HG03457 (cell line): ENCODE measurements around the gene SMOC1.

Source experiments
- ATAC-seq: cut with Tn5 transposase; IDR thresholded peaks from one replicate; pipeline ENCODE4 v1.9.1; 2021; ENCODE audit warnings: moderate number of reproducible peaks; ENCODE audit not compliant: unreplicated experiment

Gene SMOC1

DNA sequence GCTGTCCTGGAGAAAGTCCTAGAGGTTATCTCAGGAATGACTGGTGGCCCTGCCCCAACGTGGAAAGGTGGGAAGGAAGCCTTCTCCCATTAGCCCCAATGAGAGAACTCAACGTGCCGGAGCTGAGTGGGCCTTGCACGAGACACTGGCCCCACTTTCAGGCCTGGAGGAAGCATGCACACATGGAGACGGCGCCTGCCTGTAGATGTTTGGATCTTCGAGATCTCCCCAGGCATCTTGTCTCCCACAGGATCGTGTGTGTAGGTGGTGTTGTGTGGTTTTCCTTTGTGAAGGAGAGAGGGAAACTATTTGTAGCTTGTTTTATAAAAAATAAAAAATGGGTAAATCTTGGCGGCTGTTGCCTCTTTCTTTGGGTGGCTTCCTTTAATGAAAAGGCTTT lies 152.8 kb downstream of the SMOC1 start:
- no peak for ATAC-seq

DNA sequence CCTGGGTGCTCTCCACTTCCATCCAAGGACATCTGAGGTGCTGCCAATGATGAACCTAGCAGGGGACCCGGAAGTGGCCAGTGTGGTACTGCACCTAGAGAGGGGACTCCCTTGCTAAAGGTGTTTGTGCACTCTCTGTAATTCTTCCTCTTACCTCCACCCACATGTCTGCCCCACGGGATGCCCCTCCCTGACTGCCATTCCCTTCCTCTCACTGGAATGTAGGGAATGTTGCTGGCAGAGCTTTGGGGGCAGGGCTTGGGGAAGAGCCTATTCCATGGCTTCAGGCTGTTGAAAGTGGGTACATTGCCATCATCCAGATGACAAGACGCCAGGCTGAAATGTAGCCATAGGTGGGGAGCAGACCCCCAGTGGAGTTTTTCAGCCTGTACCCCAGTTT lies 153.2 kb downstream of the SMOC1 start:
- ATAC-seq, result no peak

DNA sequence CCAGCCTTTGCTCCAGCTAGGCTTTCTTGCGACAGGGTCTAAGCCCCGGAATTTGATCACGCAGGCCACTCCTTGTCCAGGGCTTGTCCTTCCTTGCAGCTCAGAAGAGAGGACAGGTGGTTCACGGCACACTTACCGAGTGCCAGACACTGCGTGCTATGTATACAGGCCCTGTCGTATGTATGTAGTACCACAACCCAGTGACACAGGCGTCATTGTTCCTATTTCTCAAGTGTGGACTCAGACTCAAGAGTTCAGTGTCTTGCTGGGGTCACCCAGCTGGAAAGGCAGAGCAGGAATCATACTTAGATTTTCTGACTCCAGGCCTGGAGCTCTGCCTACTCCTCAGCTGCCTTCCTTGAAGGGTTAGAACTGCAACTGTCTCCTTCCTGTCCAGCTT lies 153.9 kb downstream of the SMOC1 start:
- ATAC-seq, result no peak

DNA sequence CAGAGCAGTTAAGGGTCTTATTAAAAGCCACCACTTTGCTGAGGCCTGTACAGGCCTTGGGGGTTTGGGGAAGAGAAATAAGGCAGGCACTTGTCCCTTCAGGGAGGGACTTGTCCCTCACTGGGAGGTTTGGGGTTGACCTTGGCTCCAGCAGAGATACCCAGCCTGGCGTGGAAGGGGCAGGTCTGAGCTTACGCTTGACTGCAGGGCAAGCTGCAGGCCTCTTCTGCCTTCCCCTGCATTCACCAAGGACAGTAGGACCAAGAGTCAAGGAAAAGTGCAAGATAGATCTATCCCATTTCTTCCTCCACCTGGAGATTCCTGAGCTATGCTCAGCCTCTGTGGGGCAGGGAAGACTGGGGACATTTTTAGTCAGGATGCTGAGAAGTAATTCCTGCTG lies 154.3 kb downstream of the SMOC1 start:
- ATAC-seq, result no peak

DNA sequence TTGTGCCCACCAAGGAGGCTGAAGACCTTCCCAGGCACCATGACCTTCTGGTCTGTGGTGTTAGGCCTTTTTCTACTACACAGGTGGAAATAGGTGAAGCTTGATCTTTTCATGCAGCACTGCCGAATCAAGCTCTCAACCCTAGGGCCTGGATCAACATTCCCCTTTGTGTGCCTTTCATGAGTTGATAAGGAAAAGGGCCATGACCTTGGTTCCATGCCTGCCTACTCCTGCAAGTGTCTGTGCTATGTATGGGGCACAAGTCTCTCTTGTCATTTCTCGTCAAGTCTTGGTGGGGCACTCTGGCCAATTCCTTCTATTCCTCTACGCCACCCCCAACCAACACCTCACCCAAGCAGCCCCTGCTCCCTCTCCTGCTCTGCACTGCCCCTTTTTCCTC lies 155.0 kb downstream of the SMOC1 start:
- no peak for ATAC-seq

DNA sequence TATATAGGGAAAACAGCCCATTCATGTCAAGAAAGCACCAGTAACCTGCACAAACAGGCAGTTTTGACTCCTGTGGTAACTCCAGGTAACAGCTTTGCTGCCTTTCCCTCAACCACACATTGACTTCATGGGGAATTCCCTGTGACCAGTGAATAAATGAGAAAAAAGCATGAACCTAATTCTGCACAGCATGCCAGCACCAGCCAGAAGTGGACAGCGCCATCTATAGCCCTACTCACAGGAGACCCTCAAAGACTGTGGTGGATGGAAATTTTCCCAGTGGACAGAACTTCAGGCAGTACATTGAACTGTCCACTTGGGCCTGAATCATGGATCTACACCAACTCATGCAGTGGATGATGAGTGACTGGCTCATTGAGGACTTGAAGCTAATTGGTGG lies 157.4 kb downstream of the SMOC1 start:
- ATAC-seq, result no peak

DNA sequence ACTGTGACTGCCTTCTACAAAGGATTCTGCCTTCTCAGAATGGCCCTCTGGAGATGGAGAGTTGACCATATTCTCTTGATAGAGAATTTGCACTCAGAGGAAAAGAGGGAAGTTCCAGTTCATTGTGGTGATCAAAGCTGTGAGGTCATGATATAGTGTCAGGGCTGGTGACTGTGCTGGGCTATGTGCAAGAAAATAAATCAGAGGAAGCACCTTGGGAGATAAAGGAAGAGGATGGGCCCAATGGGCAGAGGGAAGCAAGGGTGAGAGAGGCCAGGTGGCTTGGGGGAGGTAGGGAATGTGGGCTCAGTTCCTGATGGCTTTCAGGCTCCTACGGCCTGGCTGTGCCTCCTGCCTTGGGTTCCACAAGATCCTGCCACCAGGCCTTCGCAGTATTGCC lies 163.8 kb downstream of the SMOC1 start:
- ATAC-seq, result no peak

DNA sequence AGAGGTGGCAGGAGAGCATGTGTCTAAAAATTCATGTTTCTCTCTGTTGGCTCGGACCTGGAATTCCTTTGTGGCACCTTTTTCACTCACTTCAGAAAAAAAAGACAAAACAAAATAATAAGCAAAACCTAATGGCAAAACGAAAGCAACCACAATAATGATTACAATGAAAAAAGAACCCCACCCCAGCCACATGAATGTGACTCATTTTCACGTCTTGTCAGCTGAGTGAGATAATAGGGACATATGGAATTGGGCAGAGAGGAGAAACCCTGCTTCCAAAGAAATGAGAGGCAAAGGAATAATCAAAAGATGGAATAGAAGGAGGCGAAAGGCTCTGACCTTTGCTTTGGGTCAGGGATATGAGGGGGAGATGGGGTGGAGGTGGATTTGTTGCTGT lies 166.1 kb downstream of the SMOC1 start:
- no peak for ATAC-seq

DNA sequence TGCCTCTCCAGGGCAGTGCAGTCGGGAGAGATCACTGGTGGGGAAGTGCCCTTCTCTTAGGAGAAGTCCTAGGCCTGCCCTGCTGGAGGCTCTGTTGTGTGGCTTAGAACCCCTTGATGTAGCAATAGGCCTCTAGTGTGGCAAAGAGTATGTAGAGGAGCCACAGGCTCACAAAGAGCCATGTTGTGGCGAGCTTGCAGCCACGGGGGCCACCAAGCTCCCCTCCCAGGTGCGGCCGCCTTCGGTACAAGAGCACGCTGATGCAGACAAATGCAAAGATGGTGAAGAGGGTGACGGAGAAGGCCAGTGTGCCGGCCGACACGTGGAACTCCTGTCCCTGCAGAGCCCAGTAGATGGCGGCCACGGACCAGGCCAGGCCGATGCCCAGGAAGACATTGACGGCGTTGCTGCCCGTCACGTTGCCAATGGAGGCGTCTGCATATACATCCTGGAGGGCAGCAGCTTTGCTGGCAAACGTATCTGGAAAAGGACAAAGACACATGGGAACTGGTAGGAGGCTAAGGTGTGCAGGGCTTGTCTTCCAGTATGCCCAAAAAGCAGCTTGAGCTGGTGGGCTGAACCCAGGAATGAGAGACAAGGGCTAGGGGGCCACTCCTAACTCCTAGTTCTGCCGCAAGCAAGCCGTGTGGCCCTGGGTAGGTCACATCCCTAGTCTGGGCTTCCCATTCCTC lies 166.8 kb downstream of the SMOC1 start:
- no peak for ATAC-seq

DNA sequence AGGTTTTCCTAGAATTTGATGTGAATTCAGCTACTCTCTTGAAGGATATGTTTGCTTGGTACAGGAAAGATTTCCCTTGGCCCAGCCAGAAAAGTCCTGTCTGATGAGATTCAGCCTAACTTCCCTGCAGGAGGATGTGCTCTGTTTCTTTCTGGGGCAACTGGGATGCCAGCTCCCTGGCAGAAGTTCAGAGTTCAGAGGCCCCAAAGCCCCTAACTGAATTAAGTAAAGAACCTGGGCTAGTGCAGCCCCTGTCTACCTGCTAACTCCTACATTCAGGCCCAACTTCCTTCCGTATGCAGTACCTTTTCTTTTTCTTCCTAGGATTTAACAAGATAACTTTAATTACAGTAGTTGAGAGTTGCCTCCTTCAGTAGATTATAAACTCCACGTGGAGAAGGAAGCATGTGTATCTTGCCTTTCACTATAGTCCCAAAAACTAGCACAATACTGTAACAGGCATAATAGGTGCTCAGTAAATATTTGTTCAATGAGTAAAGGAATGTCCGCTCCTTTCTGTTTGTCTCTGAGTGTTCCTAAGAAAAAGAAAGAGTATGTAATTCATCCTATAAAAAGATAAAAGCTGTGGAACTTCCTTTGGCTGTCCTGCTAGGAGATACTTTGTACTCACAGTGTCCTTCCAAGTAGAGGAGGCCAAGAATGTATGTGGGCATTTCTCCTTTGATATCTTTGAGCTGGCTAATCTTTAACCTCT lies 168.5 kb downstream of the SMOC1 start:
- no peak for ATAC-seq

DNA sequence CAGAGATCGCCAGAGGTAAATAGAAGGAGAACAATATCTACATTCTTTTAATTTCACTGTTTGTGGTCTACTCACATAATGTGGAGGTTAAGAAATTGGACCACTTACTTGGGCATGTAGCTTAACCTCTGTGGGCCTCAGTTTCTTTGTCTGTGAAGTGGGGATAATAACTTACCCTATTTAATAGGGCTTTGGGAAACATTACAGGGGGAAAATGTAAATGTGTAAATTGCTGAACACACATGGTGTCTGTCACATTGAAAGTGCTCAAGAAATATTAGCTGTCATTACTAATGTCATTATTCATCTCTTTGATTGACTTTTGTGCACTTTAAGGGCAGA lies 169.1 kb downstream of the SMOC1 start:
- ATAC-seq, result no peak

DNA sequence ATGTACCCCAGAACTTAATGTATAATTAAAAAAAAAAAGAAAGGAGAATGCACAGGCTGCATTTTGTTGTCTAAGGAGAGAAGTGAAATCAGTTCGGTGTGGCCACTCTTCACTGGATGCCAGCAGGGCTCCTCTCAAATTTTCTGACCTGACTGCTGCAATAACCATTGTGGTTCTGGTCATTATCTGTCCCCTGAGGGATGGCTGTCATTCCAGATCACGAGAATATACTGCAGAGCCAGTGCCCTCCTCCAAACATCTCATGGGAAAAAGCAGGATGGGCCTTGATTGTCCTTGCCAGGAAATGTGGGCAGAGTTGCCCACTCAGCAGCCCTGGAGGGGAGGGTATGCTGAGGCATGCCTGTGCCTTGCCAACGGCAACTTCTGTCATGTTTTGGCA lies 170.4 kb downstream of the SMOC1 start:
- no peak for ATAC-seq

DNA sequence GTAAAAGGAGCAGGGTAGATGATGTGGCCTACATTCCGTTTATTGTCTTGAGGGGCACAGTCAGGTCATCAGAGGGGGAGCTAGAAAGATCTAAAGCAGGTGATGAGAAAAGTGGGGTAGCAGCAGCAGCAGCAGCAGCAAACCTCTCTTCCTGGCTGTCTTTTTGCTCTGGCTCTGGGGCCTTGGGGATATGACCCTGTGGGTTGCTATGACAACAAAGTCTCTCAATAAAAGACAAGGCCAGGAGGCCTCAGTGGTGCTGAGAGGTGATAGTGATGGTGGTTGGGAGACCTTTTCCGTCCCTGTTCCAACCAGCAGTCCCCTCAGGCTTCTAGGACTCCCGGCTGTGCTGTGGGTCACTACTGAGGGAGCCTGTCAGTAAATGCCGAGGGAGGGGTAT lies 170.9 kb downstream of the SMOC1 start:
- ATAC-seq, result no peak

DNA sequence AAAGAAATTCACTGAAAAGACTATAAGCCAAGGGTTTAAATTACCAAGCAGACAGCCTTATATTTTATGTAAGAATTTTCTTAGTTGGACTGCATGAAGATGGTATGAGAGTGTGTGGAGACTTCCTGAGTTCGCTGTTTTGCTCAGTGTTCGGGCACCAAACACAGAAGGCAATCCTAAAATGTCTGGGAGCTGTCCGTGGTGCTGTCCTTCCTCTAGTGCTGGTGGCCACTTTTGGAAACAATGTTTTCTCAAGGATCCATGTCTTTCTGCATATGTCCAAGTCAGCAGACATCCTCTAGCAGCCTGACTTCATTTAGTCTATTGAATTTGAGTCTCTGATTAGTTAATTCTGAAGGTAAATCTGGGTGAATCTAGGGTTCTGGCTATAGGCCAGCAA lies 173.8 kb downstream of the SMOC1 start:
- no peak for ATAC-seq

DNA sequence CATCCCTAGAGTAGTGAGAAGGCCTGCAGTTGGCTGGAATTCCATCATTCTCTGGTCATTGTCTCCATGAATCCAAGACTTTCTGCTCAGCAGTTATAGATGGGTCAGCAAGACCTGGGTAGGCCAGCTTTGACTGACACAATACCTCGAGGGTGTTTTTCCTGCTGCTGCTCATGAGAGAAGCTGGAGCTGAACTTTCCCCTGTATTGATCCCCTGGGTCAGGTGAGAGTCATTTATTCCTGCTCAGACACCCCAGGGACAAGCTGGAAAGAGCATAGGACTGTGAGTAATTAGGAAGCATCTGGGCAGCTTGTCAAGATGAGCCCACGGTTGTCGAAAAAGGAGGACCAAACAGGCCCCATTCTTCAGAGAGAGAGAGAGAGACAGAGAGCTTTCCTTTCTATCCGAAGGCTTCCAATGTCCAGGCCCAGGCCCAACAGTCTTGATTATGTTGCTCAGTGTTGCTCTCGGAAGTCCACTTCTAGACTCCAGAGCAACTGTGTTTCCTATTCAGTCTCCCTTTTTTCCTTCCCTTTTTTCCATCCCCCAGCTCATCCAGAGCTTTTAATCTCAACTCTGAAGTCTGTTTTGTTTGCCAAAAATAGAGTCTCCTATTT lies 178.4 kb downstream of the SMOC1 start:
- ATAC-seq, result no peak

DNA sequence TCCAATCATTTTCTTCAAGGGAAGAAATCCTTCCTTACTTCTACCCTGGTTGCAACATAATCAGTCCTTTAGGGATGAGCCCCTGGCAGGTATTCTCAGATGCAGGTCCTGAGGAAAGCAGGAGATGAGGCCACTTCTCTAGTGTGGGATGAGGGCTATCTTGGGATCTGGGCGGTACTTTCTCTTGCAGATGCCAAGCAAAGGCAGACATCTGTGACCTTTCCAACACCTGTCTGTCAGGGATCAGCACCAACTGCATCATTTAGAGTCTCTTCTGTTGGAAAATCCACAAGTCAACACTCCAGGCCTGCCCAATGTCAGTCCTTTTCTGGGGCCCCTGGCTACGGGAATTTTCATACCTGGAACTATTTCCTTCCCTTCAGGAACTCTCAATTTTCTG lies 180.3 kb downstream of the SMOC1 start:
- ATAC-seq, result no peak

DNA sequence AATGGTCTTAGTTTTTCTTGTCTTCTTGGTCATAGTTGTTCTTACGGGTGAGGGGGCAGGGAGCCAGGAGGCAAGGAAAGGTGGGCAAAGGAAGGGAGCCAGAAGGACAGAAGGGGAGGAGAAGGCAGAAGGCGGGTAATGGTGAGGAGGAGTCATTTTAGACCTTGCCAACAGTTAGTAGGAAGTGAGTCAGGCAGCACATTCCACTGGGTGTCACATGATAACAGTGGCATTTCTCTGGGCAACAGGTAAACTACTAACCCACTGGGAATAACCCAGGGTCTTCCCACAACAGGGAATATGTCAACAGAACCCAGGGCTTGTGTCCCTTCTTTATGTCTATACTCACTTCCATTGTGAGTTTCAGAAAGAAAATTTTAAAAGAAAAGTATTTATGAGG lies 181.9 kb downstream of the SMOC1 start:
- ATAC-seq, result no peak

DNA sequence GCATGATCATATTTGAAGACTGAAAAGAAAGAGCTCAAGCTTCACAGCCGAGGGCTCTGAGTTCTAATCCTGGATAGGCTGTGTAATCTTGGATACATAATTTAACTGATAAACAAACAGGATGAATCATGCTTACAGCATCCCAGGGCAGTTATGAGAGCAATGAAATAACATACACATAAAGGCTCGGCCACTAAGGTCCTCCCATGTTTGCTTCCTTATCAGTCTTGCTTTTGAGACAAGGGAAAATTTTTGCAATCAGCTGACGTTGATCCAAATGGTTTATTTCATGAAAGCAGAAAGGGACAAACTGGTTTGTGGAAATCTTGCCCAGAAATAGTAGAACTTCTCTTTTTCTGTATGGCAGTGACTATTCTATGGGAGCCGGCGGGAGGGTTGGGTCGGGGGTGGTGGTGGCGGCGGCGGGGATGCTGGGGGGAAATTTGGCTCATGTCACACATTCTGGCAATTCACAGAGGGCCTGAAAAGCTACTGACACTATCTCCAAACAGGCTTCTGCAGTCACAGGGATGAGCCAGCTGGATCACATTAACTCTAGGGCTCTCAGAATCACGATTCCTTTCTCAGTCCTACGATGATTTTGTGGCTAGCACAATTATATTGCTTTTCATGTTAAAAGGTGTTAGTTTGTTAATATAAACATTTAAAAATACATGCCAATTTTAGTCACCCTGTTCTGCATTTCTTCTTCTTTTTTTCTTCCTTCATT lies 185.1 kb downstream of the SMOC1 start:
- ATAC-seq, result no peak

DNA sequence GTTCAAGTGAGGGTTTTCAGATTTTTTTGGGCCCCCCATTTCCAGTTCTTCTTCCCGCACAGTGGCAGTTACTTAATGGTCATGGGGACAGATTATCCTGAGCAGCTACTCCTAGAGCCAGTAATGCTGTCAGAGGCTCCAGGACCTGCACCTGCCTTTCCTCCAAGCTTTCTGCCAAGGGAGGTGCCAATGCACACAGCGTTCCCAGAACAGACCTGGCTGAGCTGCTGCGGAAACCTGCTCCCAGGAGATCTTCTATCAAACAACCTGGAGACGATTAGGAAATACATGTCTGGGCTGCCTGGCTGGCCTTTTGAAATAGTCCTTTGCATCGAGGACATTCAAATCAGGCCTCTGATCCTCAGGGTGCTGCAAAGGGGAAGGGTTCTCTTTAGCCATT lies 188.6 kb downstream of the SMOC1 start:
- ATAC-seq, result no peak

DNA sequence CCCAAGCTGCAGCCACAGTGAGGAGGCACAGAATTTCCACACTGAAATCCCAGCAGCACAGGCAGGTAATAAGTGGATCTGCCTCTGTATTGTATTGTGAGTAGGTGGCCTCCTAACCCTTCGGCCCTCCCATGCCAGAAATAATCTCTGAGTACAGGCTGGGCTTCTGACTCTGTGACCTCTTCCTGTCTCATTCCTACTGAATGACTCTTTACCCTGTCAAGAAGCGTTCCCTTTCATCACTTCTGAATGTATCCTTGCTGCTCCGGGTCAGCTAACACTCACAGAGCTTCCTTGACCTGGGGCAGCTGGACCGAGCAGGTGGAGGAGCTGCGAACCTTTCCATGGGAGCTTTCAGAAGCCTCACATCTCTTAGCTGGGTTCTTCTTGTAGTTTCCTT lies 190.0 kb downstream of the SMOC1 start:
- ATAC-seq, result no peak

DNA sequence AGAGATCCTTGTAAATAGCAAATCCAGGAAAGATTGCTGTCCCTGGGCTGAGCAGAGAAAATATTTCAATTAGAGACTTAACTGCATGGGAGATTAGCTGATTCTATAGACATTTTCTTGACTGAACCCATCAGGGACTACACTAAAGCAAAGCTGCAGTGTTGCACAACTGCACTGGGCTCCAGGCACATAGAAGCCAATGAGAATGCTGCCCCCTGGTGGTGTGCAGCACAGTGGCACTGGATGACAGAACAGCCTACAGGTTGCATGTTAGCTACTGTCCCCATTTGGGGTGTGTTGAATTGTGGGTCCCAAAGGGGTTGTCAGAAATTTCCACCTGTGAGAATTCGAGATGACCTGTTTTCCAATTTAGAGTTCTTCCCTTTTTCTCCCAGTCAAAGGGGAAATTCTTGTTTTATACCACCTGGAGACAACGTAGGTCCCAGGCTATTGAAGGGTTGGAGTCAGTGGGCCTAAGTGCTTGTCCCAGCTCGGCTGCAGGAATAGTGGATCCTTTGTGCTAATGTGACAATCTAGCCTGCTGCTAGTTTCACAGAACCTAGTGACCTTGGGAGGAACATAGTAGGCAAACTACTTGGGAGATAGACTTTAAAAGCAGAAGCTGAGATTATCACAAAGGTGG lies 194.8 kb downstream of the SMOC1 start:
- no peak for ATAC-seq
